Rectal smooth muscle tissue (tissue), 1 donor: ENCODE results near the gene SCAMP3.

ENCODE experiments used
- H3K27ac ChIP-seq: one replicate; pipeline ENCODE4 v1.7.0; 2013; ENCODE audit warnings: low read depth, low read length, inconsistent platforms
- H3K27me3 ChIP-seq: one replicate; pipeline ENCODE4 v1.7.0; 2013; ENCODE audit warnings: low read length; ENCODE audit not compliant: control insufficient read depth, insufficient read depth
- H3K36me3 ChIP-seq: one replicate; pipeline ENCODE4 v1.7.0; 2013; ENCODE audit warnings: low read length; ENCODE audit not compliant: control insufficient read depth, insufficient read depth
- H3K4me1 ChIP-seq: one replicate; pipeline ENCODE4 v1.7.0; 2013; ENCODE audit warnings: low read length; ENCODE audit not compliant: control insufficient read depth, insufficient read depth
- H3K4me3 ChIP-seq: one replicate; pipeline ENCODE4 v1.7.0; 2013; ENCODE audit warnings: low read length
- H3K9ac ChIP-seq: one replicate; pipeline ENCODE4 v1.7.0; 2013; ENCODE audit warnings: low read length

The SCAMP3 gene

GRCh38 chr1:155210314-155211104 is 51.7 kb downstream of the SCAMP3 start:
- no peak overlapping the region for H3K9ac ChIP-seq
- no peaks in the 10 kb centered on the region for H3K27me3 ChIP-seq
- H3K4me3 ChIP-seq = no peak overlapping the region
- H3K4me1 ChIP-seq = peaks cover 21% of the 10 kb centered on the region
- no peak overlapping the region for H3K27ac ChIP-seq
- no peaks in the 10 kb centered on the region for H3K36me3 ChIP-seq

- Histone ChIP-seq H3K4me3 (peak overlapping the region; percentile 98), H3K4me1 (peaks cover 21% of the 10 kb centered on the region), H3K9ac (peak overlapping the region; percentile 66), H3K27ac (peak overlapping the region; percentile 100), H3K27me3 (no peaks in the 10 kb centered on the region), H3K36me3 (no peaks in the 10 kb centered on the region)
Observed at GRCh38 chr1:155209312-155209721, 52.8 kb downstream of the SCAMP3 start.

- Histone ChIP-seq H3K9ac (peak within 1 kb of the TSS; percentile 77), H3K36me3 (no peaks in the 10 kb centered on the region), H3K27me3 (no peaks in the 10 kb centered on the region), H3K4me1 (peaks cover 21% of the 10 kb centered on the region), H3K4me3 (peak within 1 kb of the TSS; percentile 98), H3K27ac (peak within 1 kb of the TSS; percentile 100)
Observed at GRCh38 chr1:155208541-155209311, 53.4 kb downstream of the SCAMP3 start, which contains the start of gene MTX1. Gene MTX1, plus strand, starts transcription at chr1:155208695. Its CDS starts 110 bp downstream, at chr1:155208805.

- H3K9ac ChIP-seq = peak within 1 kb of the TSS; percentile 77
- no peaks in the 10 kb centered on the region for H3K36me3 ChIP-seq
- H3K27me3 ChIP-seq = no peaks in the 10 kb centered on the region
- H3K4me1 ChIP-seq = peaks cover 21% of the 10 kb centered on the region
- H3K4me3 ChIP-seq = peak within 1 kb of the TSS; percentile 98
- peak within 1 kb of the TSS; percentile 100 for H3K27ac ChIP-seq
Observed at GRCh38 chr1:155207806-155208540, 54.2 kb downstream of the SCAMP3 start, which contains the start of gene THBS3. Gene THBS3, minus strand, starts transcription at chr1:155207897. Its CDS starts 21 bp downstream, at chr1:155207876.

GRCh38 chr1:155206891-155207805 is 55.0 kb downstream of the SCAMP3 start:
- H3K9ac ChIP-seq = peak overlapping the region; percentile 72
- H3K36me3 ChIP-seq = no peaks in the 10 kb centered on the region
- peak overlapping the region; percentile 68 for H3K4me3 ChIP-seq

More at GRCh38 chr1:155206891-155207805, 55.0 kb downstream of the SCAMP3 start:
- H3K27ac ChIP-seq = peak overlapping the region; percentile 100
- peaks cover 21% of the 10 kb centered on the region for H3K4me1 ChIP-seq
- H3K27me3 ChIP-seq = no peaks in the 10 kb centered on the region
